DOHH2 (cell line): ENCODE data around the gene ZNF24.

Experiments
- CTCF ChIP-seq: fragments of 200-600 bp; sonication (generic); IDR thresholded peaks from one replicate; pipeline ENCODE4 v1.5.1; 2014; ENCODE audit warnings: antibody characterized with exemption, mild to moderate bottlenecking, low read depth, low read length; ENCODE audit not compliant: poor library complexity, severe bottlenecking
- EZH2phosphoT487 ChIP-seq: fragments of 200-600 bp; sonication (generic); IDR thresholded peaks from 2 replicates; pipeline ENCODE4 v1.6.1; 2017; ENCODE audit warnings: borderline replicate concordance, mild to moderate bottlenecking, antibody characterized with exemption, low read length, moderate library complexity, mixed read lengths

DNA sequence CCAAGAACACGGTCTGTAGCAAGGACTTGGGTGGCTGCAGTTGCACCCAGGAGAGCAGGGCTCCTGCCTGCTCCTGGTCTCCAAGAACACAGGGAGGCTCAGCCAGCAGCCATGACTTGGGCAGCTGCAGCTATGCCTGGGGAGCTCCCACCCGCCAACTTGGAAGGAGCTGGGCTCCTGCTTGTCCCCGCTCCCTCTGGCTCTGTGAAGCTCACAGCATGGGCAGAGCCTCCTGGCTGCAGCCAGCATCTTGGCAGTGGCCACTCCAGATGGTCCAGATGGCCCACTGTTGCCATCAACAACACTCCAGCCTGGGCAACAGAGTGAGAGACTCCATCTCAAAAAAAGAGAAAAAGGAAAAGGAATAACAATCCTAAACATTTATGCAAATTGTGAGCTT lies 59.4 kb downstream of the ZNF24 start:
- TF ChIP-seq CTCF = no peak
- TF ChIP-seq EZH2phosphoT487 = no peak
